Hematopoietic multipotent progenitor cell treated with erythropoietin and hydrocortisone succinate and interleukin-3 and kit ligand, for 6 days (in vitro differentiated cells): Measurements from ENCODE around the gene CD59.
"Not testable (repeated sequence)": the region's sequence is repeated elsewhere in the genome, so short reads cannot be mapped to it uniquely, and the experiment has no call there.

Experiments used
- DNase-seq: peaks from one replicate; pipeline ENCODE4 v3.0.0-alpha.2; 2015

Gene CD59

GRCh38 chr11:33713151-33713855, 22.9 kb downstream of the CD59 start:
- peak; percentile 67 for DNase-seq

- DNase-seq = no peak
Measured at GRCh38 chr11:33712436-33712835, 23.8 kb downstream of the CD59 start.

GRCh38 chr11:33709466-33709865, 26.8 kb downstream of the CD59 start:
- DNase-seq = no peak

- DNase-seq = no peak
Measured at GRCh38 chr11:33708985-33709384, 27.2 kb downstream of the CD59 start.

GRCh38 chr11:33707831-33708230, 28.4 kb downstream of the CD59 start:
- DNase-seq = not testable (repeated sequence)

GRCh38 chr11:33706966-33707365, 29.3 kb downstream of the CD59 start:
- DNase-seq = no peak

- DNase-seq = no peak
Measured at GRCh38 chr11:33706546-33706945, 29.7 kb downstream of the CD59 start.

GRCh38 chr11:33704240-33705002, 31.8 kb downstream of the CD59 start:
- no peak for DNase-seq

GRCh38 chr11:33703788-33704187, 32.4 kb downstream of the CD59 start:
- DNase-seq = no peak

- DNase-seq = no peak
Measured at GRCh38 chr11:33703234-33703633, 33.0 kb downstream of the CD59 start.

GRCh38 chr11:33701302-33702230, 34.7 kb downstream of the CD59 start:
- DNase-seq = no peak

GRCh38 chr11:33700502-33701271, 35.5 kb downstream of the CD59 start, which contains the start of gene C11orf91:
Gene C11orf91 (minus strand): TSS chr11:33700826. CDS start chr11:33700740, 86 bp downstream.
- peak; percentile 98 for DNase-seq

- no peak for DNase-seq
Measured at GRCh38 chr11:33700063-33700501, 36.1 kb downstream of the CD59 start.

GRCh38 chr11:33699515-33700062, 36.6 kb downstream of the CD59 start:
- DNase-seq = no peak

- no peak for DNase-seq
Measured at GRCh38 chr11:33698921-33699320, 37.3 kb downstream of the CD59 start.

GRCh38 chr11:33697997-33698396, 38.2 kb downstream of the CD59 start:
- no peak for DNase-seq

- DNase-seq = no peak
Measured at GRCh38 chr11:33696931-33697638, 39.1 kb downstream of the CD59 start.

- no peak for DNase-seq
Measured at GRCh38 chr11:33696411-33696810, 39.8 kb downstream of the CD59 start.

- no peak for DNase-seq
Measured at GRCh38 chr11:33695051-33695566, 41.1 kb downstream of the CD59 start.

GRCh38 chr11:33694346-33695050, 41.7 kb downstream of the CD59 start:
- DNase-seq = peak; percentile 19
